SU-DHL-6 (cell line): ENCODE data around the gene SZRD1.

Experiments used
- H2AFZ ChIP-seq: fragments of 200-600 bp; sonication (generic); 2 replicates; pipeline ENCODE4 v1.6.1; 2014; ENCODE audit warnings: low read depth, mild to moderate bottlenecking, moderate library complexity, mixed read lengths, antibody characterized with exemption, low read length; ENCODE audit not compliant: severe bottlenecking
- H3F3A ChIP-seq: fragments of 200-600 bp; shearing (Covaris generic); 2 replicates; pipeline ENCODE4 v1.6.0; 2016; ENCODE audit warnings: antibody characterized with exemption, mild to moderate bottlenecking; ENCODE audit not compliant: insufficient read depth
- H3K27ac ChIP-seq: fragments of 200-600 bp; sonication (generic); 2 replicates; pipeline ENCODE4 v1.5.1; 2016; ENCODE audit warnings: low read depth, mild to moderate bottlenecking, low read length, moderate library complexity, mixed read lengths
- H3K27me3 ChIP-seq: fragments of 200-600 bp; sonication (generic), shearing (Covaris generic); 2 replicates; pipeline ENCODE4 v1.6.0; 2014; ENCODE audit warnings: mild to moderate bottlenecking, low read length
- H3K36me3 ChIP-seq: fragments of 200-600 bp; sonication (generic); 2 replicates; pipeline ENCODE4 v1.6.1; 2014; ENCODE audit warnings: mild to moderate bottlenecking, low read length, mixed read lengths
- H3K4me2 ChIP-seq: fragments of 300-600, 200-600 bp; shearing (Covaris generic), sonication (generic); 2 replicates; pipeline ENCODE4 v1.6.0; 2014; ENCODE audit warnings: low read length, low read depth, mild to moderate bottlenecking; ENCODE audit not compliant: poor library complexity, severe bottlenecking
- H3K4me3 ChIP-seq: fragments of 200-600 bp; sonication (generic); 2 replicates; pipeline ENCODE4 v1.5.1; 2014; ENCODE audit warnings: antibody characterized with exemption, low read length, mild to moderate bottlenecking, mixed read lengths; ENCODE audit not compliant: insufficient read depth, poor library complexity, severe bottlenecking
- H3K79me2 ChIP-seq: fragments of 200-600 bp; sonication (generic); 2 replicates; pipeline ENCODE4 v1.6.1; 2014; ENCODE audit warnings: mild to moderate bottlenecking, low read length, moderate library complexity; ENCODE audit not compliant: insufficient read depth
- H3K9ac ChIP-seq: fragments of 200-600 bp; sonication (generic); 2 replicates; pipeline ENCODE4 v1.7.0; 2014; ENCODE audit warnings: mild to moderate bottlenecking, low read length
- H3K9me2 ChIP-seq: fragments of 200-600 bp; sonication (generic); replicated peaks from 2 replicates; pipeline ENCODE4 v1.6.1; 2014; ENCODE audit warnings: low read length; ENCODE audit not compliant: insufficient read depth
- H3K9me3 ChIP-seq: fragments of 200-600 bp; sonication (generic); 2 replicates; pipeline ENCODE4 v1.6.1; 2014; ENCODE audit warnings: low read length, mixed read lengths; ENCODE audit not compliant: insufficient read depth
- H4K20me1 ChIP-seq: fragments of 200-600 bp; sonication (generic); 2 replicates; pipeline ENCODE4 v1.6.1; 2014; ENCODE audit warnings: low read depth, mild to moderate bottlenecking, antibody characterized with exemption, low read length, moderate library complexity, mixed read lengths
- CTCF ChIP-seq: fragments of 200-600 bp; sonication (generic); IDR thresholded peaks from one replicate; pipeline ENCODE4 v1.5.1; 2017; ENCODE audit warnings: antibody characterized with exemption, mild to moderate bottlenecking, low read length, moderate library complexity; ENCODE audit not compliant: insufficient read depth, poor library complexity, severe bottlenecking
- EZH2phosphoT487 ChIP-seq: fragments of 200-600 bp; sonication (generic), shearing (Covaris generic); conservative IDR thresholded peaks from 2 replicates; pipeline ENCODE4 v1.6.1; 2018; ENCODE audit warnings: mild to moderate bottlenecking, antibody characterized with exemption, low read length, moderate library complexity, mixed read lengths

SZRD1 gene

DNA sequence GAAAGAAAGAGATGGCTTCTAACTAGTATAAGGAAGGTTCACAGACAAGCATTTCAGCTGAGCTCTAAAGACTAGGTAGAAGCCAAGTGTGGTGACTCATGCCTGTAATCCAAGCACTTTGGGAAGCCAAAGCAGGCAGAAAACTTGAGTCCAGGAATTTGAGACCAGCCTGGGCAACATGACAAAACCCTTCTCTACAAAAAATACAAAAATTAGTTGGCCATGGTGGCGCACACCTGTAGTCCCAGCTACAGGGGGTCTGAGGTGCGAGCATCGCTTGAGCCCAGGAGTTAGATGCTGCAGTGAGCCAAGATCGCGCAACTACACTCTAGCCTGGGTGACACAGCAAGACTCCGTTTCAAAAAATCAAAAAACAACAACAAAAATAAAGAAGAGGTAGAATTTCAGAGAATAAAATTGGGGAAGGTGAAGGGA is 42.6 kb upstream of the SZRD1 start:
- no peaks in the 10 kb centered on the region for H4K20me1 ChIP-seq
- no peak overlapping the region for H3K27ac ChIP-seq
- H3K36me3 ChIP-seq, result no peaks in the 10 kb centered on the region

DNA sequence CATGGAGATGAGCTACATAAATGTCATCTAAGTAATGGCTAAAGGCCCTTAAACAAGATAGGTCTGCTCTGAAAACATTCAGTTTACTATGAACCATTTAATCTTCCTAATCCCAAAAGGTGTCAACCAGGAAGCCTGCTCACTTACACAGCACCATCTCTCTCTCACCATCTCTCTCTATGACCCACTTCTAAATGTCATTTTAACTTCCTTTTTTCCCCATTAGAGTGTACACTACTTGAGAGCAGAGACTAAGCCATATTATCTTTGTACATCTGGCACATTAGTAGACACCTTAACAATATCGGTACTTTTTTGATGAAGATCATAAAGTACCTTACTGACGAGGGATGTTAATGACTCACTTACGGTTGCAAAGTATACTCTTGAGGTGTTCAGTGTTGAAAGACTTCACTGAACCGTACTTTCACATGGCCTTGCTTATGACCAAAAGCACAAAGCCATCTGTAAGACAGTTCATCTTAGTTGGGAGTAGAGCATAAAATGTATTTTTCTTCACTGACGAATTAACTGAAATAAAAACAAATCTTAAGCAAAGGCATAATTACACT is 40.1 kb upstream of the SZRD1 start:
- Histone ChIP-seq H3K9me2 (no peaks in the 10 kb centered on the region), H2AFZ (no peak overlapping the region), H4K20me1 (no peaks in the 10 kb centered on the region), H3K27ac (no peak overlapping the region), H3K27me3 (no peaks in the 10 kb centered on the region), H3K9ac (no peak overlapping the region), H3K4me2 (no peak overlapping the region), H3K9me3 (no peaks in the 10 kb centered on the region), H3K4me3 (no peak overlapping the region), H3K79me2 (0 out of 2 replicates have a peak, but pooled peaks cover 8% of the 10 kb centered on the region), H3F3A (no peaks in the 10 kb centered on the region), H3K36me3 (no peaks in the 10 kb centered on the region)
- TF ChIP-seq EZH2phosphoT487 (no peak), CTCF (no peak)

More for the DNA sequence above, 42.6 kb upstream of the SZRD1 start:
- Histone ChIP-seq H3K9ac (no peak overlapping the region), H3K79me2 (peaks cover 8% of the 10 kb centered on the region; the same call in 1 of the 2 replicates), H3K9me2 (no peaks in the 10 kb centered on the region), H3F3A (no peaks in the 10 kb centered on the region), H3K9me3 (no peaks in the 10 kb centered on the region), H2AFZ (no peak overlapping the region), H3K4me2 (no peak overlapping the region), H3K4me3 (no peak overlapping the region), H3K27me3 (no peaks in the 10 kb centered on the region)
- no peak for TF ChIP-seq EZH2phosphoT487
- TF ChIP-seq CTCF, result no peak

DNA sequence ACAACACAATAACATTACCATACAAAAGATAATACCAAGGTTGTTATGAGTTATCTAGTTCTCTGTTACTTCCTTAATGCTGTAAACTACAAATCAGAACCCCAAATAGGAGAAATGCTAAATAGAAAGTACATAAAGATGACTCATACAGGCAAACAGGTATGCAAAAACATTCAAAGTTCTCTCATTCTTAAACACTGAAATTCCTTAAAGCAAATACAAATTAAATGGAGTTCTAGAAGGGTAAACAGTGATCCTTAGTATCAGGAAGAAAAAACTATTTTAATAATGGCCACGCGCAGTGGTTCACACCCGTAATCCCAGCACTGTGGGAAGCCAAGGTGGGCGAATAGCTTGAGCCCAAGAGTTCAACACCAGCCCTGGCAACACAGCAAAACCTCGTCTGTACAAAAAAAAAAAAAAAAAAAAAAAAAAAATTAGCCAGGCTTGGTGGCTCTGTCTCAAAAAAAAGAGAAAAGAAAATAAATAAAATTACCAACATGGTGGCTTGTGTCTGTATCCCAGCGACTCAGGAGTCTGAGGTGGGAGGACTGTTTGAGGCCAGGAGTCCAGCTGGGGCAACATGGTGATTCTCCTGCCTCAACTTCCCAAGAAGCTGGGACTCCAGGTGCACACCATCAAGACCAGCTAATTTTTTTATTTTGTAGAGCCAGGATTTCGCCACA is 32.2 kb upstream of the SZRD1 start:
- H3K4me3 ChIP-seq, result no peak overlapping the region
- no peaks in the 10 kb centered on the region for H3K9me3 ChIP-seq
- no peak for TF ChIP-seq EZH2phosphoT487
- no peak for TF ChIP-seq CTCF
- no peaks in the 10 kb centered on the region for H3K27me3 ChIP-seq
- H4K20me1 ChIP-seq, result no peaks in the 10 kb centered on the region
- H3K27ac ChIP-seq, result no peak overlapping the region
- H3F3A ChIP-seq, result no peaks in the 10 kb centered on the region
- no peak overlapping the region for H3K4me2 ChIP-seq
- no peak overlapping the region for H2AFZ ChIP-seq
- H3K36me3 ChIP-seq, result no peaks in the 10 kb centered on the region
- no peak overlapping the region for H3K9ac ChIP-seq
- no peaks in the 10 kb centered on the region for H3K9me2 ChIP-seq
- H3K79me2 ChIP-seq, result peaks cover 7% of the 10 kb centered on the region; the same call in 1 of the 2 replicates
